OCI-LY3 (cell line): ENCODE results near the gene PTGES3L.
A peak's percentile ranks its signal among the peaks of the same experiment; 100 is the strongest.

Experiments
- H2AFZ ChIP-seq: fragments of 200-600, 300-600 bp; shearing (Covaris generic); 2 replicates; pipeline ENCODE4 v1.6.0; 2014; ENCODE audit warnings: antibody characterized with exemption, low read depth, low read length
- H3K27ac ChIP-seq: fragments of 200-600, 300-600 bp; sonication (generic); 2 replicates; pipeline ENCODE4 v1.5.1; 2014; ENCODE audit warnings: mild to moderate bottlenecking, low read length, moderate library complexity, mixed read lengths
- H3K27me3 ChIP-seq: fragments of 200-600, 300-600 bp; sonication (generic); 2 replicates; pipeline ENCODE4 v1.6.1; 2014; ENCODE audit warnings: low read depth, low read length, mixed read lengths
- H3K36me3 ChIP-seq: fragments of 200-600, 300-600 bp; sonication (generic); replicated peaks from 2 replicates; pipeline ENCODE3; 2014; ENCODE audit warnings: low read depth, low read length, mixed read lengths
- H3K4me1 ChIP-seq: fragments of 300-600, 200-600 bp; sonication (generic); 2 replicates; pipeline ENCODE4 v1.6.1; 2014; ENCODE audit warnings: low read length, mixed read lengths
- H3K4me2 ChIP-seq: fragments of 200-600, 300-600 bp; sonication (generic); 2 replicates; pipeline ENCODE4 v1.6.1; 2014; ENCODE audit warnings: low read length, mixed read lengths
- H3K4me3 ChIP-seq: fragments of 300-600, 200-600 bp; sonication (generic); 2 replicates; pipeline ENCODE4 v1.5.1; 2014; ENCODE audit warnings: antibody characterized with exemption, mild to moderate bottlenecking, low read length, moderate library complexity
- H3K79me2 ChIP-seq: fragments of 300-600, 200-600 bp; shearing (Covaris generic); 2 replicates; pipeline ENCODE4 v1.6.1; 2014; ENCODE audit warnings: mild to moderate bottlenecking, low read length, mixed read lengths
- H3K9ac ChIP-seq: fragments of 300-600, 200-600 bp; shearing (Covaris generic); 2 replicates; pipeline ENCODE4 v1.6.0; 2014; ENCODE audit warnings: mild to moderate bottlenecking, low read length, moderate library complexity
- H3K9me3 ChIP-seq: fragments of 200-600, 300-600 bp; shearing (Covaris generic); 2 replicates; pipeline ENCODE4 v1.6.1; 2014; ENCODE audit warnings: low read length, mixed read lengths; ENCODE audit not compliant: insufficient read depth
- H4K20me1 ChIP-seq: fragments of 200-600, 300-600 bp; sonication (generic); 2 replicates; pipeline ENCODE4 v1.6.1; 2016; ENCODE audit warnings: low read length, mixed read lengths; ENCODE audit not compliant: insufficient read depth
- CTCF ChIP-seq: fragments of 200-600, 300-600 bp; sonication (generic); IDR thresholded peaks from 2 replicates; pipeline ENCODE4 v1.5.1; 2014; ENCODE audit warnings: antibody characterized with exemption, low read length, low read depth
- EZH2phosphoT487 ChIP-seq: fragments of 200-600 bp; shearing (Covaris generic); IDR thresholded peaks from 2 replicates; pipeline ENCODE4 v1.6.1; 2018; ENCODE audit warnings: antibody characterized with exemption, mixed run types, low read depth

The PTGES3L gene

GRCh38 chr17:43021741-43022512, 42.0 kb upstream of the PTGES3L start, which contains the start of gene VAT1:
Gene VAT1, minus strand, starts transcription at chr17:43022385. Its CDS starts 63 bp downstream, at chr17:43022322.
- H3K4me2 ChIP-seq, result peak within 1 kb of the TSS; percentile 84
- no peaks in the 10 kb centered on the region for H4K20me1 ChIP-seq
- H3K9ac ChIP-seq, result peak within 1 kb of the TSS; percentile 53
- H3K36me3 ChIP-seq, result no peaks in the 10 kb centered on the region
- H3K4me1 ChIP-seq, result peaks cover 3% of the 10 kb centered on the region; the same call in 1 of the 2 replicates
- H3K79me2 ChIP-seq, result no peaks in the 10 kb centered on the region
- peak within 1 kb of the TSS; percentile 84 for H3K4me3 ChIP-seq
- no peaks in the 10 kb centered on the region for H3K9me3 ChIP-seq
- TF ChIP-seq CTCF, result no peak
- TF ChIP-seq EZH2phosphoT487, result no peak
- no peaks in the 10 kb centered on the region for H3K27me3 ChIP-seq
- H2AFZ ChIP-seq, result peak within 1 kb of the TSS; percentile 69
- no peak within 1 kb of the TSS for H3K27ac ChIP-seq

GRCh38 chr17:43020789-43021740, 41.2 kb upstream of the PTGES3L start:
- Histone ChIP-seq H3K79me2 (no peaks in the 10 kb centered on the region), H2AFZ (no peak overlapping the region), H3K27ac (no peak overlapping the region), H3K9ac (peak overlapping the region; percentile 53), H3K4me2 (peak overlapping the region; percentile 84), H3K9me3 (no peaks in the 10 kb centered on the region), H3K27me3 (no peaks in the 10 kb centered on the region), H4K20me1 (no peaks in the 10 kb centered on the region), H3K4me3 (peak overlapping the region; percentile 84), H3K36me3 (no peaks in the 10 kb centered on the region), H3K4me1 (peaks cover 3% of the 10 kb centered on the region; the same call in 1 of the 2 replicates)
- no peak for TF ChIP-seq CTCF
- no peak for TF ChIP-seq EZH2phosphoT487

GRCh38 chr17:43020030-43020621, 40.2 kb upstream of the PTGES3L start:
- H3K9ac ChIP-seq, result no peak overlapping the region
- H3K79me2 ChIP-seq, result no peaks in the 10 kb centered on the region
- H2AFZ ChIP-seq, result no peak overlapping the region
- no peaks in the 10 kb centered on the region for H3K9me3 ChIP-seq
- no peak overlapping the region for H3K4me2 ChIP-seq
- no peak overlapping the region for H3K4me3 ChIP-seq
- no peaks in the 10 kb centered on the region for H3K36me3 ChIP-seq
- H4K20me1 ChIP-seq, result no peaks in the 10 kb centered on the region
- H3K27ac ChIP-seq, result no peak overlapping the region
- TF ChIP-seq EZH2phosphoT487 (no peak), CTCF (no peak)
- peaks cover 3% of the 10 kb centered on the region; the same call in 1 of the 2 replicates for H3K4me1 ChIP-seq
- H3K27me3 ChIP-seq, result no peaks in the 10 kb centered on the region
